ENCODE data around the gene DDX55. TPM values are rescaled to one million over a fixed set of nuclear protein-coding genes. Genes with fewer than 3 reads are reported as not detected.
"Not testable (repeated sequence)": the region's sequence is repeated elsewhere in the genome, so short reads cannot be mapped to it uniquely, and the experiment has no call there.

Gene DDX55
- total and polyA plus RNA-seq, 4 donors: 19.5 to 35.2 (median 28.6) TPM

- DNase-seq (ENCODE audit: low read depth in 4 of 6, low spot score in 6 of 6); H3K27ac ChIP-seq (ENCODE audit: low read depth, low read length); H3K9me3 ChIP-seq (ENCODE audit: control insufficient read depth, insufficient read depth, low read length); H3K4me3 ChIP-seq (ENCODE audit: low read depth, low read length); H3K27me3 ChIP-seq (ENCODE audit: control insufficient read depth, insufficient read depth, low read length): not testable (repeated sequence)
- Histone ChIP-seq H3K36me3 (ENCODE audit: control insufficient read depth, insufficient read depth, low read length) (peaks cover 37% of the 10 kb centered on the region), H3K4me1 (ENCODE audit: control insufficient read depth, insufficient read depth, low read length) (peaks cover 20% of the 10 kb centered on the region)
- WGBS (ENCODE audit: insufficient coverage): 91% methylated on average over 8 of the region's 11 CpGs
Observed at GRCh38 chr12:123603495-123603894, 1.6 kb downstream of the DDX55 start.

- Histone ChIP-seq H3K36me3 (ENCODE audit: control insufficient read depth, insufficient read depth, low read length) (peaks cover 75% of the 10 kb centered on the region), H3K4me1 (ENCODE audit: control insufficient read depth, insufficient read depth, low read length) (peaks cover 10% of the 10 kb centered on the region), H3K9me3 (ENCODE audit: control insufficient read depth, insufficient read depth, low read length) (no peaks in the 10 kb centered on the region), H3K4me3 (ENCODE audit: low read depth, low read length) (no peak overlapping the region), H3K27ac (ENCODE audit: low read depth, low read length) (no peak overlapping the region), H3K27me3 (ENCODE audit: control insufficient read depth, insufficient read depth, low read length) (no peaks in the 10 kb centered on the region)
- no peak for DNase-seq (ENCODE audit: low read depth in 4 of 6, low spot score in 6 of 6)
- 84% methylated on average over 4 of the region's 4 CpGs for whole genome bisulfite sequencing (ENCODE audit: insufficient coverage)
Observed at GRCh38 chr12:123607756-123608155, 5.9 kb downstream of the DDX55 start.

- Histone ChIP-seq H3K4me1 (ENCODE audit: control insufficient read depth, insufficient read depth, low read length) (peaks cover 6% of the 10 kb centered on the region), H3K27ac (ENCODE audit: low read depth, low read length) (no peak overlapping the region), H3K9me3 (ENCODE audit: control insufficient read depth, insufficient read depth, low read length) (no peaks in the 10 kb centered on the region), H3K27me3 (ENCODE audit: control insufficient read depth, insufficient read depth, low read length) (no peaks in the 10 kb centered on the region), H3K4me3 (ENCODE audit: low read depth, low read length) (no peak overlapping the region), H3K36me3 (ENCODE audit: control insufficient read depth, insufficient read depth, low read length) (peaks cover 79% of the 10 kb centered on the region)
- WGBS (ENCODE audit: insufficient coverage): 92% methylated on average over 6 of the region's 8 CpGs
- peak in 2 of 6 donors; percentile 8 to 79 for DNase-seq (ENCODE audit: low read depth in 4 of 6, low spot score in 6 of 6)
Observed at GRCh38 chr12:123608182-123608581, 6.3 kb downstream of the DDX55 start.

- peaks cover 84% of the 10 kb centered on the region for H3K36me3 ChIP-seq (ENCODE audit: control insufficient read depth, insufficient read depth, low read length)
- H3K4me3 ChIP-seq (ENCODE audit: low read depth, low read length): no peak overlapping the region
- DNase-seq (ENCODE audit: low read depth in 4 of 6, low spot score in 6 of 6): no peak
- no peak overlapping the region for H3K27ac ChIP-seq (ENCODE audit: low read depth, low read length)
- no peaks in the 10 kb centered on the region for H3K9me3 ChIP-seq (ENCODE audit: control insufficient read depth, insufficient read depth, low read length)
- no peaks in the 10 kb centered on the region for H3K27me3 ChIP-seq (ENCODE audit: control insufficient read depth, insufficient read depth, low read length)
- no peaks in the 10 kb centered on the region for H3K4me1 ChIP-seq (ENCODE audit: control insufficient read depth, insufficient read depth, low read length)
- no CpG with 5 or more reads among the region's 2 CpGs for WGBS (ENCODE audit: insufficient coverage)
Observed at GRCh38 chr12:123614110-123614509, 12.2 kb downstream of the DDX55 start.

- Histone ChIP-seq H3K36me3 (ENCODE audit: control insufficient read depth, insufficient read depth, low read length) (peaks cover 84% of the 10 kb centered on the region), H3K4me3 (ENCODE audit: low read depth, low read length) (no peak overlapping the region), H3K9me3 (ENCODE audit: control insufficient read depth, insufficient read depth, low read length) (no peaks in the 10 kb centered on the region), H3K27ac (ENCODE audit: low read depth, low read length) (no peak overlapping the region), H3K27me3 (ENCODE audit: control insufficient read depth, insufficient read depth, low read length) (no peaks in the 10 kb centered on the region), H3K4me1 (ENCODE audit: control insufficient read depth, insufficient read depth, low read length) (no peaks in the 10 kb centered on the region)
- 94% methylated on average over 4 of the region's 4 CpGs for WGBS (ENCODE audit: insufficient coverage)
- no peak for DNase-seq (ENCODE audit: low read depth in 4 of 6, low spot score in 6 of 6)
Observed at GRCh38 chr12:123614531-123614930, 12.6 kb downstream of the DDX55 start.

GRCh38 chr12:123617144-123617543 lies 15.2 kb downstream of the DDX55 start:
- Histone ChIP-seq H3K9me3 (ENCODE audit: control insufficient read depth, insufficient read depth, low read length) (no peaks in the 10 kb centered on the region), H3K27me3 (ENCODE audit: control insufficient read depth, insufficient read depth, low read length) (no peaks in the 10 kb centered on the region), H3K27ac (ENCODE audit: low read depth, low read length) (no peak overlapping the region), H3K36me3 (ENCODE audit: control insufficient read depth, insufficient read depth, low read length) (peaks cover 73% of the 10 kb centered on the region), H3K4me3 (ENCODE audit: low read depth, low read length) (no peak overlapping the region), H3K4me1 (ENCODE audit: control insufficient read depth, insufficient read depth, low read length) (no peaks in the 10 kb centered on the region)
- no peak for DNase-seq (ENCODE audit: low read depth in 4 of 6, low spot score in 6 of 6)
- WGBS (ENCODE audit: insufficient coverage): no CpG with 5 or more reads among the region's 3 CpGs

- whole genome bisulfite sequencing (ENCODE audit: insufficient coverage): 94% methylated on average over 9 of the region's 13 CpGs
- Histone ChIP-seq H3K4me1 (ENCODE audit: control insufficient read depth, insufficient read depth, low read length) (no peaks in the 10 kb centered on the region), H3K9me3 (ENCODE audit: control insufficient read depth, insufficient read depth, low read length) (no peaks in the 10 kb centered on the region), H3K4me3 (ENCODE audit: low read depth, low read length) (no peak overlapping the region), H3K36me3 (ENCODE audit: control insufficient read depth, insufficient read depth, low read length) (peaks cover 74% of the 10 kb centered on the region), H3K27ac (ENCODE audit: low read depth, low read length) (no peak overlapping the region), H3K27me3 (ENCODE audit: control insufficient read depth, insufficient read depth, low read length) (no peaks in the 10 kb centered on the region)
- DNase-seq (ENCODE audit: low read depth in 4 of 6, low spot score in 6 of 6): no peak
Observed at GRCh38 chr12:123617580-123617979, 15.7 kb downstream of the DDX55 start.

- H3K36me3 ChIP-seq (ENCODE audit: control insufficient read depth, insufficient read depth, low read length): peaks cover 71% of the 10 kb centered on the region
- no peaks in the 10 kb centered on the region for H3K4me1 ChIP-seq (ENCODE audit: control insufficient read depth, insufficient read depth, low read length)
- H3K27ac ChIP-seq (ENCODE audit: low read depth, low read length): no peak overlapping the region
- H3K4me3 ChIP-seq (ENCODE audit: low read depth, low read length): no peak overlapping the region
- H3K9me3 ChIP-seq (ENCODE audit: control insufficient read depth, insufficient read depth, low read length): no peaks in the 10 kb centered on the region
- no peaks in the 10 kb centered on the region for H3K27me3 ChIP-seq (ENCODE audit: control insufficient read depth, insufficient read depth, low read length)
- WGBS (ENCODE audit: insufficient coverage): 91% methylated on average over 8 of the region's 8 CpGs
- no peak for DNase-seq (ENCODE audit: low read depth in 4 of 6, low spot score in 6 of 6)
Observed at GRCh38 chr12:123621101-123621500, 19.2 kb downstream of the DDX55 start.

- WGBS (ENCODE audit: insufficient coverage): 89% methylated on average over 12 of the region's 15 CpGs
- no peaks in the 10 kb centered on the region for H3K9me3 ChIP-seq (ENCODE audit: control insufficient read depth, insufficient read depth, low read length)
- no peak overlapping the region for H3K4me3 ChIP-seq (ENCODE audit: low read depth, low read length)
- peaks cover 73% of the 10 kb centered on the region for H3K36me3 ChIP-seq (ENCODE audit: control insufficient read depth, insufficient read depth, low read length)
- no peak for DNase-seq (ENCODE audit: low read depth in 4 of 6, low spot score in 6 of 6)
- no peaks in the 10 kb centered on the region for H3K4me1 ChIP-seq (ENCODE audit: control insufficient read depth, insufficient read depth, low read length)
- no peaks in the 10 kb centered on the region for H3K27me3 ChIP-seq (ENCODE audit: control insufficient read depth, insufficient read depth, low read length)
- H3K27ac ChIP-seq (ENCODE audit: low read depth, low read length): no peak overlapping the region
Observed at GRCh38 chr12:123621619-123622530, 20.0 kb downstream of the DDX55 start.
